Pancreas (tissue), 10 donors: ENCODE measurements around the gene MCEMP1. TPM values are rescaled to one million over a fixed set of nuclear protein-coding genes. Genes with fewer than 3 reads are reported as not detected.

Experiments used
- ATAC-seq, 4 donors: fragments of 200-7000 bp; cut with Tn5 transposase; one replicate each; pipeline versions ENCODE4 v1.8.0 to v1.9.1; 2020; ENCODE audit warnings: mild to moderate bottlenecking in 4 of 4, moderate library complexity in 4 of 4
- DNase-seq, 6 donors: peaks; one replicate each; pipeline ENCODE4 v3.0.0-alpha.2; 2020
- FAIRE-seq: peaks from 2 replicates; lab custom pipeline; 2012; peaks lifted over from hg19 to GRCh38; lab: Jason Lieb, UNC
- H3K27ac ChIP-seq, 4 donors: fragments of 200-600 bp; sonication (generic); 1 replicate in 3 of 4; 2 replicates in 1 of 4; pipeline versions ENCODE4 v1.5.0 to v1.8.0; 2020
- H3K27me3 ChIP-seq, 4 donors: fragments of 200-600 bp; one replicate each; pipeline ENCODE4 v1.8.0; 2021
- H3K36me3 ChIP-seq, 3 donors: fragments of 200-600 bp; sonication (generic) in 1 of 3; one replicate each; pipeline versions ENCODE4 v1.5.0 to v1.8.0; 2020 to 2021
- H3K4me1 ChIP-seq, 3 donors: fragments of 200-600 bp; one replicate each; pipeline ENCODE4 v1.8.0; 2021
- H3K4me3 ChIP-seq, 4 donors: fragments of 200-600 bp; sonication (generic) in 2 of 4; one replicate each; pipeline versions ENCODE4 v1.5.0 to v1.8.0; 2020 to 2021
- H3K9me3 ChIP-seq, 4 donors: fragments of 200-600 bp; one replicate each; pipeline ENCODE4 v1.8.0; 2021
- WGBS, 2 donors: extraction: QIAGEN DNeasy Blood & Tissue Kit; methylation state at CpG; one replicate each; pipeline ENCODE4 v1.1.7; 2013; 5-methylcytosine and 5-hydroxymethylcytosine counted together
- intact Hi-C, 3 donors: fragments of 100-400 bp; cut with DNase I; formaldehyde crosslinking; loops; one replicate each; pipeline versions ENCODE4 v1.11.1 to v1.14.2; 2022
- polyA plus RNA-seq, 2 donors: library from polyadenylated mRNA; stranded (reverse); fragments of 200-250 nt; gene quantifications; one replicate each; pipeline ENCODE4 v1.2.3, GENCODE V29; 2013
- total RNA-seq, 6 donors: library from RNA; stranded (reverse); fragmentation: NEBNext Ultra II Directional in 4 of 6; extraction: Animal tissue kit (Norgen Biotek cat#: 25700) in 4 of 6; gene quantifications; one replicate each; pipeline versions ENCODE4 v1.2.1 to v1.2.4, GENCODE V29; 2021 to 2023
- TF ChIP-seq, protein P1 (sequence below), 4 donors: fragments of 200-600 bp; sonication (generic) in 3 of 4; IDR thresholded peaks; one replicate each; pipeline versions ENCODE4 v1.5.0 to v1.8.0; 2021; ENCODE audit warnings: antibody characterized with exemption in 4 of 4
- donor health status: healthy with polysubstance abuse.
- donor health status: DM: no; HTN: no; CAD: no; lungs with moderate emphysema.
- donor health status: DM: no; HTN: no; CAD: no.
- donor health status: control.
- donor health status: control.
- donor health status: Bipolar disorder and iron deficiency.
- donor health status: DM: yes; HTN: yes; CAD: no.
- donor health status: DM: no; HTN: no; CAD: no.
- donor health status: DM: no; HTN: no; CAD: no.
- donor health status: DM: yes; HTN: yes; CAD: no.

MCEMP1 gene
- total and polyA plus RNA-seq, 8 donors = 0.16 to 1.5 (median 0.39) TPM; not detected in 2

DNA sequence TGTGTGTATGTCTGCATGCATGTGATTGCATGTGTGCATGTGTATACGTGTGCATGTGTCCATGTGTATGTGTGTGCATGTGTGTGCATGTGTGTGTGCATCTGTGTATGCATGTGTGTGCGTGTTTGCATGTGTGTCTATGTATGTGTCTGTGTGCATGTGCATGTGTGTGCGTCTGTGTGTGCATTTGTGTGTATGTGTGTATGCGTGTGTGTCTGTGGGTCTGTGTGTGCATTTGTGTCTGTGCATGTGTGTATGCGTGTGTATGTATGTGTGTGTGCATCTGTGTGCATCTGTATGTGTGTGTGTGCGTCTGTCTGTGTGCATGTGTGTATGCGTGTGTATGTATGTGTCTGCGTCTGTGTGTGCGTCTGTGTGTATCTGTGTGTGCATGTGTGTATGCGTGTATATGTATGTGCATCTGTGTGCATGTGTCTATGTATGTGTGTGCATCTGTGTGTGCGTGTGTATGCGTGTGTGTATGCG, 37.0 kb upstream of the MCEMP1 start:
- FAIRE-seq (no peak), DNase-seq (no peak), ATAC-seq (no peak)
- intact Hi-C loops = no loop called here
- no peak overlapping the region for H3K27ac ChIP-seq
- H3K36me3 ChIP-seq = no peaks in the 10 kb centered on the region
- H3K4me3 ChIP-seq = no peak overlapping the region
- H3K9me3 ChIP-seq = no peaks in the 10 kb centered on the region
- TF ChIP-seq, protein P1, sequence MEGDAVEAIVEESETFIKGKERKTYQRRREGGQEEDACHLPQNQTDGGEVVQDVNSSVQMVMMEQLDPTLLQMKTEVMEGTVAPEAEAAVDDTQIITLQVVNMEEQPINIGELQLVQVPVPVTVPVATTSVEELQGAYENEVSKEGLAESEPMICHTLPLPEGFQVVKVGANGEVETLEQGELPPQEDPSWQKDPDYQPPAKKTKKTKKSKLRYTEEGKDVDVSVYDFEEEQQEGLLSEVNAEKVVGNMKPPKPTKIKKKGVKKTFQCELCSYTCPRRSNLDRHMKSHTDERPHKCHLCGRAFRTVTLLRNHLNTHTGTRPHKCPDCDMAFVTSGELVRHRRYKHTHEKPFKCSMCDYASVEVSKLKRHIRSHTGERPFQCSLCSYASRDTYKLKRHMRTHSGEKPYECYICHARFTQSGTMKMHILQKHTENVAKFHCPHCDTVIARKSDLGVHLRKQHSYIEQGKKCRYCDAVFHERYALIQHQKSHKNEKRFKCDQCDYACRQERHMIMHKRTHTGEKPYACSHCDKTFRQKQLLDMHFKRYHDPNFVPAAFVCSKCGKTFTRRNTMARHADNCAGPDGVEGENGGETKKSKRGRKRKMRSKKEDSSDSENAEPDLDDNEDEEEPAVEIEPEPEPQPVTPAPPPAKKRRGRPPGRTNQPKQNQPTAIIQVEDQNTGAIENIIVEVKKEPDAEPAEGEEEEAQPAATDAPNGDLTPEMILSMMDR (IDR thresholded peaks at IDR 0.05) = no peak
- H3K27me3 ChIP-seq = no peaks in the 10 kb centered on the region
- WGBS, 2 donors = 93 to 96% methylated on average over 13 of the region's 13 CpGs
- H3K4me1 ChIP-seq = peaks cover 0 to 4% (median 0%) of the 10 kb centered on the region in 3 donors

DNA sequence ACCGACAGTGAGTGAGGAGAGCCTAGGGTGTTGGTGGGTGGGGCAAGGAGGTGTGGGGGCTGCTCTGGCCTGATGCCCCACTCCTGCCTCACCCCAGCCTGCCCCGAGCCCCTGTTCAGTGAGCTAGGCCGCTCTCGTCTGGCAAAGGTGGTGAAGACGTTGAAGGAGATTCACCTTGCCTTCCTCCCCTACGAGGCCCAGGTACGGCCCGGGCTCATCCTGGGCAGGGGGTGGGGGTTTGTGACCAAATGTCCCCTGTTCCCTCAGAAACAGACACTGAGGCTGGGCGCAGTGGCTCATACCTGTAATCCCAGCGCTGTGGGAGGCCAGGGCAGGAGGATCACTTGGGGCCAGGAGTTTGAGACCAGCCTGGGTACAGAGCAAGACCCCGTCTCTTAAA, 36.1 kb upstream of the MCEMP1 start:
- Histone ChIP-seq H3K27me3 (no peaks in the 10 kb centered on the region), H3K27ac (no peak overlapping the region), H3K9me3 (no peaks in the 10 kb centered on the region), H3K4me3 (no peak overlapping the region), H3K4me1 (peaks cover 0 to 4% (median 0%) of the 10 kb centered on the region in 3 donors), H3K36me3 (no peaks in the 10 kb centered on the region)
- intact Hi-C loops = no loop called here
- DNase-seq = peak in 1 of 6 donors; percentile 50
- TF ChIP-seq, protein P1 (IDR thresholded peaks at IDR 0.05) = no peak
- ATAC-seq = no peak
- FAIRE-seq = no peak
- WGBS, 2 donors = 93 to 98% methylated on average over 11 of the region's 11 CpGs

DNA sequence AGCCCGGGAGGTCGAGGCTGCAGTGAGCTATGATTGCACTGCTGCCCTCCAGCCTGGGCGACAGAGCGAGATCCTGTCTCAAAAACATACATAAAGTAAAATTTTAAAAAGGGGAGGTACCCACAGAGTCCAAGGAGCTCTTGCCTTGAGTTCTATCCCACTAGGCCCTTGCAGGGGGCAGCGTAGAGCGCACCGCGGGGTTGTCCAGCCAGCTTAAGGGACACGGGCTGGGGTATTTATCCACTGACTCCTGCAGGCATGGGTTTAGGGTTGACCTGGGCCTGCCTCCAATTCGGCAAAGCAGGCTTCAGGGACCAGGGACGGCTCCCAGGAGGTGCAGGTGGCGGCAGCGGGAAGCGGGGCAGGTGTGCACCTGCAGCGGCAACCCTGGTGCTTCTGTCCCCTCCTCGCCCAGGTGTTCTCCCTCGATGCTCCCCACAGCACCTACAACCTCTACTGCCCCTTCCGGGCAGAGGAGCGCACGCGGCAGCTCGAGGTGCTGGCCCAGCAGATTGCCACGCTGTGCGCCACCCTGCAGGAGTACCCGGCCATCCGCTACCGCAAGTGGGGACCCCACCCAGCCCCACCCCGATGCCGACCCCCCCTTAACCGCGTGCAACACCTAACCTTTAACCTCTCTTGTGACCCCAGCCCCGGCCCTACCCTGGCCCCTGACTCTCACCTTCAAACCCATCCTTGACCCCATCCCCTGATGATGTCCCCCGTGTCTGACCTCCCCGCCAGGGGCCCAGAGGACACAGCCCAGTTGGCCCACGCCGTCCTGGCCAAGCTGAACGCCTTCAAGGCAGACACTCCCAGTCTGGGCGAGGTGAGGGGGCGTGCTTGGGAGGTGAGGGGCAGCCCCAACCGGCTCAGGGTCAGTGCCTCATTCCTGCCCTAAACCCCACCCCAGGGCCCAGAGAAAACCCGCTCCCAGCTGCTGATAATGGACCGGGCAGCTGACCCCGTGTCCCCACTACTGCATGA, 35.3 kb upstream of the MCEMP1 start:
- H3K36me3 ChIP-seq = no peaks in the 10 kb centered on the region
- H3K9me3 ChIP-seq = no peaks in the 10 kb centered on the region
- ATAC-seq (no peak), FAIRE-seq (no peak), DNase-seq (peak in 2 of 6 donors; percentile 19 to 75)
- H3K4me3 ChIP-seq = no peak overlapping the region
- intact Hi-C loops = no loop called here
- H3K4me1 ChIP-seq = peaks cover 0 to under 1% (median 0%) of the 10 kb centered on the region in 3 donors
- WGBS, 2 donors = 82% methylated on average over 43 of the region's 43 CpGs
- TF ChIP-seq, protein P1 (IDR thresholded peaks at IDR 0.05) = no peak
- H3K27ac ChIP-seq = no peak overlapping the region
- no peaks in the 10 kb centered on the region for H3K27me3 ChIP-seq

DNA sequence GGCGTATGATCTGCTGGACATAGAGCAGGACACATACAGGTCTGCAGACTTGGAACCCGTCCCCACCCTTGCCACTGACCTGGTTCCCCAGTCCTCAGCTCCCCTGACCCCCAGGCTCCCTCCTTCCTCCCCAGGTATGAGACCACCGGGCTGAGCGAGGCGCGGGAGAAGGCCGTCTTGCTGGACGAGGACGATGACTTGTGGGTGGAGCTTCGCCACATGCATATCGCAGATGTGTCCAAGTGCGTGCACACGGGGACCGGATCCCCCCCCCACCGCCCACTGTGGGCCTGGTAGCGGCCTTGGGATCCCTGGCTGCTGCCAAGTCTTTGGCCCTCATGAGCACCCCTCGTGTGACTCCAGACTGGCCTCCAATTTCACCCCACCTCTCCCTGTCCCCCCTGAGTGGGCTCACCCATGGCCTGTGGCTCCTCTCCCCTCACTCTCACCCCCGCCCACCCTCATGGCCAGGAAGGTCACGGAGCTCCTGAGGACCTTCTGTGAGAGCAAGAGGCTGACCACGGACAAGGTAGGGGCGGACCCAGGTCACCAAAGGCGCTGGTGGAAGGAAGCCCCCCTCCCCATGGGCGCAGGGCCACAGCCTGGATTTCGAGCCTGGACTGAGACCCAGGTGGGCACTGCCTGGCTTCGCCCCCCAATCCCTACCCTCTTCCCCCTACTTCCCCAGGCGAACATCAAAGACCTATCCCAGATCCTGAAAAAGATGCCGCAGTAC, 34.4 kb upstream of the MCEMP1 start:
- WGBS, 2 donors = 90 to 92% methylated on average over 26 to 27 of the region's 27 CpGs
- no peak overlapping the region for H3K27ac ChIP-seq
- no peak overlapping the region for H3K4me3 ChIP-seq
- intact Hi-C loops = no loop called here
- FAIRE-seq (no peak), ATAC-seq (no peak), DNase-seq (peak in 3 of 6 donors; percentile 18 to 76 (median 26))
- H3K27me3 ChIP-seq = no peaks in the 10 kb centered on the region
- no peaks in the 10 kb centered on the region for H3K4me1 ChIP-seq
- TF ChIP-seq, protein P1 (IDR thresholded peaks at IDR 0.05) = no peak
- H3K36me3 ChIP-seq = no peaks in the 10 kb centered on the region
- H3K9me3 ChIP-seq = no peaks in the 10 kb centered on the region
